ENCODE measurements around the gene GALNT2. TPM values are rescaled to one million over a fixed set of nuclear protein-coding genes. Genes with fewer than 3 reads are reported as not detected.

The GALNT2 gene
- total RNA-seq, 1 experiment from 2014 or later: 114 TPM

GRCh38 chr1:230216896-230217295 is 149.9 kb downstream of the GALNT2 start:
- Mint-ChIP-seq H3K36me3 (ENCODE audit: insufficient read depth, unreplicated experiment) (peaks cover 20% of the 10 kb centered on the region), H3K27ac (ENCODE audit: low read depth, unreplicated experiment) (no peak overlapping the region), H3K4me1 (ENCODE audit: insufficient read depth, unreplicated experiment) (peaks cover 15% of the 10 kb centered on the region), H3K9me3 (ENCODE audit: unreplicated experiment) (peaks cover 8% of the 10 kb centered on the region), H3K4me3 (ENCODE audit: unreplicated experiment) (no peak overlapping the region), H3K27me3 (ENCODE audit: insufficient read depth, unreplicated experiment) (no peaks in the 10 kb centered on the region)
- CTCF ChIA-PET: interaction anchor here (1.3 kb wide), 1 partner anchor 31 kb away, joined by 3 read pairs; no protein-coding TSS in a partner anchor
- intact Hi-C loops (cut with micrococcal nuclease): no loop called here
- BruUV-seq (replicated peaks): no TSS peak
- DNase-seq (ENCODE audit: unreplicated experiment): no peak
- POLR2A ChIA-PET: interaction anchor here (0.7 kb wide), 1 partner anchor 162 kb away, joined by 3 read pairs; no protein-coding TSS in a partner anchor
- TF ChIP-seq, protein P1, sequence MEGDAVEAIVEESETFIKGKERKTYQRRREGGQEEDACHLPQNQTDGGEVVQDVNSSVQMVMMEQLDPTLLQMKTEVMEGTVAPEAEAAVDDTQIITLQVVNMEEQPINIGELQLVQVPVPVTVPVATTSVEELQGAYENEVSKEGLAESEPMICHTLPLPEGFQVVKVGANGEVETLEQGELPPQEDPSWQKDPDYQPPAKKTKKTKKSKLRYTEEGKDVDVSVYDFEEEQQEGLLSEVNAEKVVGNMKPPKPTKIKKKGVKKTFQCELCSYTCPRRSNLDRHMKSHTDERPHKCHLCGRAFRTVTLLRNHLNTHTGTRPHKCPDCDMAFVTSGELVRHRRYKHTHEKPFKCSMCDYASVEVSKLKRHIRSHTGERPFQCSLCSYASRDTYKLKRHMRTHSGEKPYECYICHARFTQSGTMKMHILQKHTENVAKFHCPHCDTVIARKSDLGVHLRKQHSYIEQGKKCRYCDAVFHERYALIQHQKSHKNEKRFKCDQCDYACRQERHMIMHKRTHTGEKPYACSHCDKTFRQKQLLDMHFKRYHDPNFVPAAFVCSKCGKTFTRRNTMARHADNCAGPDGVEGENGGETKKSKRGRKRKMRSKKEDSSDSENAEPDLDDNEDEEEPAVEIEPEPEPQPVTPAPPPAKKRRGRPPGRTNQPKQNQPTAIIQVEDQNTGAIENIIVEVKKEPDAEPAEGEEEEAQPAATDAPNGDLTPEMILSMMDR (IDR thresholded peaks at IDR 0.05; ENCODE audit: unreplicated experiment): no peak

DNA sequence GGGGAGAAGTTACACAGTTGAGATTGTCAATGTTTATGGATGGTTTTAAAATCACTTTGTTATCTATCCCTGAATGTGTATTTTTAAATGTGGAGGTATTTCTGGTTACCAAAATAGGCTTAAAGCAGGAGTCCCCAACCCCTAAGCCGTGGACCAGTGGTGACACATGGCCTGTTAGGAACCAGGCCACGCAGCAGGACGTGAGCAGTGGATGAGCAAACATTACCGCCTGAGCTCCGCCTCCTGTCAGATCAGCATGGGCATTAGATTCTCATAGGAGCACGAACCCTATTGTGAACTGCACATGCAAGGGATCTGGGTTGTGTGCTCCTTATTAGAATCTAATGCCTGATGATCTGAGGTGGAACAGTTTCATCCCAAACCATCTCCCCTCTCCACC is 151.6 kb downstream of the GALNT2 start:
- H3K36me3 Mint-ChIP-seq (ENCODE audit: insufficient read depth, unreplicated experiment): peaks cover 12% of the 10 kb centered on the region
- peaks cover 3% of the 10 kb centered on the region for H3K9me3 Mint-ChIP-seq (ENCODE audit: unreplicated experiment)
- CTCF ChIA-PET: interaction anchor here (0.6 kb wide), 1 partner anchor 44 kb away, joined by 3 read pairs; no protein-coding TSS in a partner anchor
- TF ChIP-seq, protein P1 (IDR thresholded peaks at IDR 0.05; ENCODE audit: unreplicated experiment): no peak
- no peak overlapping the region for H3K27ac Mint-ChIP-seq (ENCODE audit: low read depth, unreplicated experiment)
- H3K4me1 Mint-ChIP-seq (ENCODE audit: insufficient read depth, unreplicated experiment): peaks cover 15% of the 10 kb centered on the region
- POLR2A ChIA-PET: interaction anchor here (0.7 kb wide), 2 partner anchors 9 to 13 kb away, joined by 3 read pairs; no protein-coding TSS in a partner anchor
- intact Hi-C loops (cut with micrococcal nuclease): no loop called here
- H3K27me3 Mint-ChIP-seq (ENCODE audit: insufficient read depth, unreplicated experiment): no peaks in the 10 kb centered on the region
- no peak for DNase-seq (ENCODE audit: unreplicated experiment)
- no peak overlapping the region for H3K4me3 Mint-ChIP-seq (ENCODE audit: unreplicated experiment)
- BruUV-seq (replicated peaks): no TSS peak

GRCh38 chr1:230219174-230220067 is 152.4 kb downstream of the GALNT2 start:
- TF ChIP-seq, protein P1 (IDR thresholded peaks at IDR 0.05; ENCODE audit: unreplicated experiment): no peak
- POLR2A ChIA-PET: interaction anchor here (1.0 kb wide), 1 partner anchor 11 kb away, joined by 4 read pairs; no protein-coding TSS in a partner anchor
- no peaks in the 10 kb centered on the region for H3K9me3 Mint-ChIP-seq (ENCODE audit: unreplicated experiment)
- H3K36me3 Mint-ChIP-seq (ENCODE audit: insufficient read depth, unreplicated experiment): peaks cover 13% of the 10 kb centered on the region
- peaks cover 15% of the 10 kb centered on the region for H3K4me1 Mint-ChIP-seq (ENCODE audit: insufficient read depth, unreplicated experiment)
- H3K4me3 Mint-ChIP-seq (ENCODE audit: unreplicated experiment): no peak overlapping the region
- no peak for DNase-seq (ENCODE audit: unreplicated experiment)
- BruUV-seq (replicated peaks): no TSS peak
- no peaks in the 10 kb centered on the region for H3K27me3 Mint-ChIP-seq (ENCODE audit: insufficient read depth, unreplicated experiment)
- intact Hi-C loops (cut with micrococcal nuclease): no loop called here
- no peak overlapping the region for H3K27ac Mint-ChIP-seq (ENCODE audit: low read depth, unreplicated experiment)
- CTCF ChIA-PET: interaction anchor here (1.2 to 1.8 kb wide), 2 partner anchors 14 to 31 kb away, joined by 3 to 5 read pairs; no protein-coding TSS in a partner anchor

DNA sequence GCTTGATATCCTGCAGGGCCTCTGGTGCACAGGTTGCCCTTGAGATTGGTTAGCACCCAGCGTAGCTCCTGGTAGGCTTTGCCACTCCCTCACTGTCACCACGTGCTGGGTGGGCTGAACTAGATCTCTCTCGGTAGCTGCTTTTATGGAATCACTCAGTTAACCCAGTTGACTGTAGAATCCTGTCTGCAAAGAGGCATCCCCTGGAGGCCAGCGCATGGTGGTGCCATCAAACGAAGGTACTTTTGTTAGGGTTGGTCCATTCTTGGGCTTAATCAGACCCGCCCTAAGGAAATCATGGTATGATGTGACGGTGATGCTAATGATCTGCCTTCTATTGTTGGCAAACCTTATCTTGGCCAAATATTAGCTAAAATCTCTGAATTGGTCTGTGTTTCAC is 153.4 kb downstream of the GALNT2 start:
- Mint-ChIP-seq H3K36me3 (ENCODE audit: insufficient read depth, unreplicated experiment) (peaks cover 7% of the 10 kb centered on the region), H3K4me3 (ENCODE audit: unreplicated experiment) (no peak overlapping the region), H3K9me3 (ENCODE audit: unreplicated experiment) (no peaks in the 10 kb centered on the region), H3K27ac (ENCODE audit: low read depth, unreplicated experiment) (no peak overlapping the region), H3K4me1 (ENCODE audit: insufficient read depth, unreplicated experiment) (peaks cover 9% of the 10 kb centered on the region), H3K27me3 (ENCODE audit: insufficient read depth, unreplicated experiment) (no peaks in the 10 kb centered on the region)
- POLR2A ChIA-PET: interaction anchor here (1.0 to 1.2 kb wide), 2 partner anchors 12 to 34 kb away, joined by 4 read pairs; no protein-coding TSS in a partner anchor
- CTCF ChIA-PET: interaction anchor here (1.2 to 1.8 kb wide), 2 partner anchors 15 to 32 kb away, joined by 3 to 5 read pairs; no protein-coding TSS in a partner anchor
- TF ChIP-seq, protein P1 (IDR thresholded peaks at IDR 0.05; ENCODE audit: unreplicated experiment): peak; percentile 7
- no peak for DNase-seq (ENCODE audit: unreplicated experiment)
- intact Hi-C loops (cut with micrococcal nuclease): no loop called here
- no TSS peak for BruUV-seq (replicated peaks)
